SK-N-SH treated with all-trans-retinoic acid at 6 μM for 48 hours (cell line): ENCODE measurements around the gene DENND1B.
A peak's percentile ranks its signal among the peaks of the same experiment; 100 is the strongest.

ENCODE experiments used
- ATAC-seq: fragments of 200-7000 bp; cut with Tn5 transposase; 3 replicates; pipeline ENCODE4 v1.9.1; 2020; ENCODE audit warnings: mild to moderate bottlenecking, moderate library complexity
- BACH2 ChIP-seq: fragments of 250-450 bp; sonication (Bioruptor Pico); IDR thresholded peaks from 2 replicates; pipeline ENCODE4 v1.9.0; 2021; ENCODE audit warnings: mild to moderate bottlenecking, borderline replicate concordance
- CSDC2 ChIP-seq: fragments of 250-450 bp; sonication (Bioruptor Pico); IDR thresholded peaks from 2 replicates; pipeline ENCODE4 v1.5.0; 2020; ENCODE audit warnings: mild to moderate bottlenecking, moderate library complexity
- ESRRG ChIP-seq: fragments of 250-450 bp; sonication (Bioruptor Pico); IDR thresholded peaks from 2 replicates; pipeline ENCODE4 v1.6.1; 2021; ENCODE audit warnings: mild to moderate bottlenecking
- GLIS3 ChIP-seq: fragments of 250-450 bp; sonication (Bioruptor Pico); IDR thresholded peaks from 2 replicates; pipeline ENCODE4 v1.5.0; 2020; ENCODE audit warnings: mild to moderate bottlenecking, moderate library complexity
- ISL1 ChIP-seq: fragments of 250-450 bp; sonication (Bioruptor Pico); IDR thresholded peaks from 2 replicates; pipeline ENCODE4 v2.1.2; 2022; ENCODE audit warnings: mild to moderate bottlenecking, moderate library complexity
- OSR1 ChIP-seq: fragments of 250-450 bp; sonication (Bioruptor Pico); IDR thresholded peaks from 2 replicates; pipeline ENCODE4 v1.8.0; 2022; ENCODE audit warnings: moderate library complexity, mild to moderate bottlenecking, inconsistent platforms
- PATZ1 ChIP-seq: fragments of 250-450 bp; sonication (Bioruptor Pico); IDR thresholded peaks from 2 replicates; pipeline ENCODE4 v1.8.0; 2020; ENCODE audit warnings: mild to moderate bottlenecking, moderate library complexity, borderline replicate concordance
- POU6F1 ChIP-seq: fragments of 250-450 bp; sonication (Bioruptor Pico); IDR thresholded peaks from 2 replicates; pipeline ENCODE4 v1.8.0; 2021; ENCODE audit warnings: low read depth, mild to moderate bottlenecking, moderate library complexity, borderline replicate concordance
- RARB ChIP-seq: fragments of 250-450 bp; sonication (Bioruptor Pico); IDR thresholded peaks from 2 replicates; pipeline ENCODE4 v1.8.0; 2021; ENCODE audit warnings: mild to moderate bottlenecking, moderate library complexity
- SNAI2 ChIP-seq: fragments of 250-450 bp; sonication (Bioruptor Pico); IDR thresholded peaks from 2 replicates; pipeline ENCODE4 v1.5.0; 2020; ENCODE audit warnings: mild to moderate bottlenecking, moderate library complexity
- TCF4 ChIP-seq: fragments of 250-450 bp; sonication (Bioruptor Pico); IDR thresholded peaks from 2 replicates; pipeline ENCODE4 v1.8.0; 2021; ENCODE audit warnings: mild to moderate bottlenecking, moderate library complexity, borderline replicate concordance
- TOX ChIP-seq: fragments of 250-450 bp; sonication (Bioruptor Pico); IDR thresholded peaks from 2 replicates; pipeline ENCODE4 v1.8.0; 2021; ENCODE audit warnings: mild to moderate bottlenecking, moderate library complexity, borderline replicate concordance
- TSHZ2 ChIP-seq: fragments of 250-450 bp; sonication (Bioruptor Pico); IDR thresholded peaks from 2 replicates; pipeline ENCODE4 v1.5.0; 2020; ENCODE audit warnings: mild to moderate bottlenecking, moderate library complexity
- ZC3H10 ChIP-seq: fragments of 250-450 bp; sonication (Bioruptor Pico); IDR thresholded peaks from 2 replicates; pipeline ENCODE4 v1.5.1; 2021; ENCODE audit warnings: mild to moderate bottlenecking, moderate library complexity
- ZFP30 ChIP-seq: fragments of 450-650 bp; formaldehyde crosslinking; IDR thresholded peaks from 2 replicates; pipeline ENCODE4 v1.5.0; 2022; ENCODE audit warnings: mild to moderate bottlenecking, moderate library complexity
- ZNF565 ChIP-seq: fragments of 450-650 bp; formaldehyde crosslinking; conservative IDR thresholded peaks from 2 replicates; pipeline ENCODE4 v1.5.0; 2020; ENCODE audit warnings: low read depth, mild to moderate bottlenecking, moderate library complexity
- ZNF70 ChIP-seq: fragments of 450-650 bp; formaldehyde crosslinking; IDR thresholded peaks from 2 replicates; pipeline ENCODE4 v1.5.0; 2020; ENCODE audit warnings: mild to moderate bottlenecking, moderate library complexity
- ZNF8 ChIP-seq: fragments of 450-650 bp; formaldehyde crosslinking; IDR thresholded peaks from 2 replicates; pipeline ENCODE4 v1.5.0; 2020; ENCODE audit warnings: mild to moderate bottlenecking, moderate library complexity
- TF ChIP-seq, protein P1 (sequence below): fragments of 250-450 bp; sonication (Bioruptor Pico); IDR thresholded peaks from 2 replicates; pipeline ENCODE4 v1.5.1; 2021; ENCODE audit warnings: mild to moderate bottlenecking, moderate library complexity
- TF ChIP-seq, protein P2 (sequence below): fragments of 250-450 bp; sonication (Bioruptor Pico); IDR thresholded peaks from 2 replicates; pipeline ENCODE4 v1.5.1; 2020; ENCODE audit warnings: low read depth, mild to moderate bottlenecking, moderate library complexity

DENND1B gene

DNA sequence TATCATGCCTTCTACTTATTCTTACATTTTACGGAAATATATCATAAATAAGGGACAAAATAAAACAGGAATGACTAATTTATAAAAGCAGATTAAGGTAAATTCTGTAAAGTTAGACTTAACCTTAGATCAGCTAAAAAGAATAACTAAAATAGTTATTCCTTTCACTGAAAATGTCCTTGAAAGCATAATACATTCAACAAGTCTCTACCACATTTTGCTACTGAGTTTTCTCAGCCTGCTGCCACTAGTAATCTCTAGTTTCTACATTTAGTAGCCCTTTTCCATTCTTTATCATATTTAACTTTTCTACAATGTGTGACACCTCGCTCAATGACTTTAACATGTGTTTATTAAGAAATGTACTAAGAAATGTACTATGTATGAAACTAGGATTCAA is 89.0 kb downstream of the DENND1B start:
- no peak for ATAC-seq
- TF ChIP-seq, protein P1, sequence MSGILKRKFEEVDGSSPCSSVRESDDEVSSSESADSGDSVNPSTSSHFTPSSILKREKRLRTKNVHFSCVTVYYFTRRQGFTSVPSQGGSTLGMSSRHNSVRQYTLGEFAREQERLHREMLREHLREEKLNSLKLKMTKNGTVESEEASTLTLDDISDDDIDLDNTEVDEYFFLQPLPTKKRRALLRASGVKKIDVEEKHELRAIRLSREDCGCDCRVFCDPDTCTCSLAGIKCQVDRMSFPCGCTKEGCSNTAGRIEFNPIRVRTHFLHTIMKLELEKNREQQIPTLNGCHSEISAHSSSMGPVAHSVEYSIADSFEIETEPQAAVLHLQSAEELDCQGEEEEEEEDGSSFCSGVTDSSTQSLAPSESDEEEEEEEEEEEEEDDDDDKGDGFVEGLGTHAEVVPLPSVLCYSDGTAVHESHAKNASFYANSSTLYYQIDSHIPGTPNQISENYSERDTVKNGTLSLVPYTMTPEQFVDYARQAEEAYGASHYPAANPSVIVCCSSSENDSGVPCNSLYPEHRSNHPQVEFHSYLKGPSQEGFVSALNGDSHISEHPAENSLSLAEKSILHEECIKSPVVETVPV (CRISPR knock-in tag) = no peak
- TF ChIP-seq TCF4 (CRISPR knock-in tag) (no peak), RARB (CRISPR knock-in tag) (no peak), GLIS3 (CRISPR knock-in tag) (no peak), ZNF70 (CRISPR knock-in tag) (no peak), PATZ1 (CRISPR knock-in tag) (no peak)
- TF ChIP-seq, protein P2, sequence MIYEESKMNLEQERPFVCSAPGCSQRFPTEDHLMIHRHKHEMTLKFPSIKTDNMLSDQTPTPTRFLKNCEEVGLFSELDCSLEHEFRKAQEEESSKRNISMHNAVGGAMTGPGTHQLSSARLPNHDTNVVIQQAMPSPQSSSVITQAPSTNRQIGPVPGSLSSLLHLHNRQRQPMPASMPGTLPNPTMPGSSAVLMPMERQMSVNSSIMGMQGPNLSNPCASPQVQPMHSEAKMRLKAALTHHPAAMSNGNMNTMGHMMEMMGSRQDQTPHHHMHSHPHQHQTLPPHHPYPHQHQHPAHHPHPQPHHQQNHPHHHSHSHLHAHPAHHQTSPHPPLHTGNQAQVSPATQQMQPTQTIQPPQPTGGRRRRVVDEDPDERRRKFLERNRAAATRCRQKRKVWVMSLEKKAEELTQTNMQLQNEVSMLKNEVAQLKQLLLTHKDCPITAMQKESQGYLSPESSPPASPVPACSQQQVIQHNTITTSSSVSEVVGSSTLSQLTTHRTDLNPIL (CRISPR knock-in tag) = no peak

DNA sequence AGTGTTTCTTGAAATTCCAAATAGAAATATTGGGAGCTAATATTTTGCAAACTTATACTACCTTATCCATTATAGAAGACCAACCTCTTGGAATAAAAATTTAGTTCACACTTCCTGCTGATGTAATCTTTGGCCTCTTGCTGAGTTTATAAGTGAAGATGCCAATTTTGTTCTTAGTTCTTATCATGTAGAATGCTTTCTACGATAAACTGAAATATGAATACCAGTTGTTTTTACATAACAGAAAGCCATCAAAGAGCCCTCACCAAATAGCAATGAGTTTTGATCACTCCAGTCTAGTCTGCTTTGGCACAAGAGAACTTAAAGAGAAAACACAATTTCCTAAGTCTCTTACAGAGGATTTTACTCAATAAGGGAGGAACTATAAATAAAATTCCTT is 89.5 kb downstream of the DENND1B start:
- ATAC-seq = no peak
- TF ChIP-seq ZNF565 (CRISPR knock-in tag) (no peak), ISL1 (no peak), ZNF8 (no peak), ZNF70 (CRISPR knock-in tag) (no peak), OSR1 (CRISPR knock-in tag) (no peak), TCF4 (CRISPR knock-in tag) (no peak)
- TF ChIP-seq, protein P2 (CRISPR knock-in tag) = no peak
- TF ChIP-seq, all 23 proteins: peak for 0

GRCh38 chr1:197683895-197684553 is 91.3 kb downstream of the DENND1B start:
- peak; percentile 93 for ATAC-seq
- no peak for TF ChIP-seq OSR1 (CRISPR knock-in tag)
- no peak for TF ChIP-seq ISL1
- peak; percentile 93; the same call in 1 of the 2 replicates for TF ChIP-seq ZC3H10 (CRISPR knock-in tag)
- TF ChIP-seq ZFP30 (CRISPR knock-in tag) = no peak
- no peak for TF ChIP-seq SNAI2 (CRISPR knock-in tag)
- TF ChIP-seq TOX (CRISPR knock-in tag) = peak; percentile 60; the same call in 1 of the 2 replicates

- no peak for TF ChIP-seq ESRRG (CRISPR knock-in tag)
- peak; percentile 59 for ATAC-seq
These were observed 92.0 kb downstream of the DENND1B start for GRCh38 chr1:197683280-197683679.

- no peak for ATAC-seq
- TF ChIP-seq BACH2 (CRISPR knock-in tag) (no peak), ZFP30 (CRISPR knock-in tag) (no peak), CSDC2 (CRISPR knock-in tag) (no peak), ESRRG (CRISPR knock-in tag) (no peak), TCF4 (CRISPR knock-in tag) (no peak), TSHZ2 (CRISPR knock-in tag) (no peak), ZC3H10 (CRISPR knock-in tag) (no peak), OSR1 (CRISPR knock-in tag) (no peak), SNAI2 (CRISPR knock-in tag) (no peak), POU6F1 (CRISPR knock-in tag) (no peak)
- TF ChIP-seq, protein P2 (CRISPR knock-in tag) = no peak
- TF ChIP-seq, protein P1 (CRISPR knock-in tag) = no peak
These were observed 95.0 kb downstream of the DENND1B start for GRCh38 chr1:197680311-197680710.
